Measurements from ENCODE around the gene HHAT.

The HHAT gene

GRCh38 chr1:210678306-210678705, 349.6 kb downstream of the HHAT start:
- FAIRE-seq (no peak), DNase-seq (ENCODE audit: low spot score) (no peak)

GRCh38 chr1:210681158-210681557, 352.5 kb downstream of the HHAT start:
- DNase-seq (ENCODE audit: low spot score) (no peak), FAIRE-seq (no peak)

GRCh38 chr1:210683403-210684047, 354.8 kb downstream of the HHAT start:
- DNase-seq (ENCODE audit: low spot score) (no peak), FAIRE-seq (peak; percentile 17)

- no peak for FAIRE-seq
- no peak for DNase-seq (ENCODE audit: low spot score)
These were observed 356.0 kb downstream of the HHAT start for GRCh38 chr1:210684466-210685294.

GRCh38 chr1:210685295-210685650, 356.6 kb downstream of the HHAT start:
- DNase-seq (ENCODE audit: low spot score) (no peak), FAIRE-seq (no peak)

- DNase-seq (ENCODE audit: low spot score) (no peak), FAIRE-seq (no peak)
These were observed 358.1 kb downstream of the HHAT start for GRCh38 chr1:210686841-210687240.

- DNase-seq (ENCODE audit: low spot score) (peak; percentile 62), FAIRE-seq (no peak)
These were observed 359.0 kb downstream of the HHAT start for GRCh38 chr1:210687582-210688279.

- FAIRE-seq = no peak
These were observed 360.0 kb downstream of the HHAT start for GRCh38 chr1:210688512-210689234.

GRCh38 chr1:210689826-210690225, 361.1 kb downstream of the HHAT start:
- no peak for FAIRE-seq
- DNase-seq (ENCODE audit: low spot score) = no peak

More at GRCh38 chr1:210688512-210689234, 360.0 kb downstream of the HHAT start:
- DNase-seq (ENCODE audit: low spot score) = no peak

GRCh38 chr1:210690236-210690635, 361.5 kb downstream of the HHAT start:
- DNase-seq (ENCODE audit: low spot score) = no peak
- no peak for FAIRE-seq

- DNase-seq (ENCODE audit: low spot score) (no peak), FAIRE-seq (no peak)
These were observed 362.4 kb downstream of the HHAT start for GRCh38 chr1:210691039-210691610.

GRCh38 chr1:210692796-210693195, 364.1 kb downstream of the HHAT start:
- DNase-seq (ENCODE audit: low spot score) (no peak), FAIRE-seq (no peak)

GRCh38 chr1:210695026-210695425, 366.3 kb downstream of the HHAT start:
- FAIRE-seq (no peak), DNase-seq (ENCODE audit: low spot score) (no peak)

- FAIRE-seq (no peak), DNase-seq (ENCODE audit: low spot score) (peak; percentile 18)
These were observed 368.0 kb downstream of the HHAT start for GRCh38 chr1:210696709-210697108.

GRCh38 chr1:210697185-210697584, 368.5 kb downstream of the HHAT start:
- DNase-seq (ENCODE audit: low spot score) (no peak), FAIRE-seq (no peak)

- no peak for FAIRE-seq
- DNase-seq (ENCODE audit: low spot score) = no peak
These were observed 370.0 kb downstream of the HHAT start for GRCh38 chr1:210698661-210699060.

- FAIRE-seq = no peak
- DNase-seq (ENCODE audit: low spot score) = no peak
These were observed 371.4 kb downstream of the HHAT start for GRCh38 chr1:210700083-210700482.

- DNase-seq (ENCODE audit: low spot score) (no peak), FAIRE-seq (no peak)
These were observed 371.8 kb downstream of the HHAT start for GRCh38 chr1:210700511-210700910.

- DNase-seq (ENCODE audit: low spot score) = no peak
These were observed 373.8 kb downstream of the HHAT start for GRCh38 chr1:210702506-210702905.

GRCh38 chr1:210703593-210703992, 374.9 kb downstream of the HHAT start:
- FAIRE-seq = no peak

More at GRCh38 chr1:210702506-210702905, 373.8 kb downstream of the HHAT start:
- FAIRE-seq = no peak

GRCh38 chr1:210705086-210705485, 376.4 kb downstream of the HHAT start:
- DNase-seq (ENCODE audit: low spot score) = no peak
- no peak for FAIRE-seq

More at GRCh38 chr1:210703593-210703992, 374.9 kb downstream of the HHAT start:
- no peak for DNase-seq (ENCODE audit: low spot score)

All from urothelium cell line (cell line).